HG02759 (cell line): ENCODE data around the gene NFATC1.

Experiments used
- ATAC-seq: cut with Tn5 transposase; IDR thresholded peaks from one replicate; pipeline ENCODE4 v1.9.1; 2021; ENCODE audit warnings: mild to moderate bottlenecking, moderate library complexity; ENCODE audit not compliant: unreplicated experiment

Gene NFATC1

GRCh38 chr18:79515331-79515730 is 119.6 kb downstream of the NFATC1 start:
- no peak for ATAC-seq

- no peak for ATAC-seq
These were observed 120.2 kb downstream of the NFATC1 start for GRCh38 chr18:79515944-79516351.

- no peak for ATAC-seq
These were observed 120.8 kb downstream of the NFATC1 start for GRCh38 chr18:79516441-79516931.

GRCh38 chr18:79517341-79517740 is 121.6 kb downstream of the NFATC1 start:
- no peak for ATAC-seq

GRCh38 chr18:79518028-79518682 is 122.4 kb downstream of the NFATC1 start:
- no peak for ATAC-seq

- ATAC-seq = no peak
These were observed 123.0 kb downstream of the NFATC1 start for GRCh38 chr18:79518683-79519128.

- ATAC-seq = no peak
These were observed 124.2 kb downstream of the NFATC1 start for GRCh38 chr18:79519751-79520477.

GRCh38 chr18:79520478-79521390 is 125.0 kb downstream of the NFATC1 start:
- ATAC-seq = no peak

- ATAC-seq = no peak
These were observed 125.9 kb downstream of the NFATC1 start for GRCh38 chr18:79521416-79522205.

GRCh38 chr18:79522451-79523205 is 126.9 kb downstream of the NFATC1 start:
- peak; percentile 2 for ATAC-seq

- ATAC-seq = peak; percentile 23
These were observed 127.5 kb downstream of the NFATC1 start for GRCh38 chr18:79523206-79523735.

GRCh38 chr18:79523736-79524180 is 128.0 kb downstream of the NFATC1 start:
- ATAC-seq = peak; percentile 68

GRCh38 chr18:79524181-79525078 is 128.7 kb downstream of the NFATC1 start:
- ATAC-seq = peak; percentile 36

GRCh38 chr18:79525556-79526467 is 130.1 kb downstream of the NFATC1 start:
- ATAC-seq = no peak

GRCh38 chr18:79526468-79527460 is 131.0 kb downstream of the NFATC1 start:
- no peak for ATAC-seq
